ENCODE measurements around the gene RND3.

Gene RND3

DNA sequence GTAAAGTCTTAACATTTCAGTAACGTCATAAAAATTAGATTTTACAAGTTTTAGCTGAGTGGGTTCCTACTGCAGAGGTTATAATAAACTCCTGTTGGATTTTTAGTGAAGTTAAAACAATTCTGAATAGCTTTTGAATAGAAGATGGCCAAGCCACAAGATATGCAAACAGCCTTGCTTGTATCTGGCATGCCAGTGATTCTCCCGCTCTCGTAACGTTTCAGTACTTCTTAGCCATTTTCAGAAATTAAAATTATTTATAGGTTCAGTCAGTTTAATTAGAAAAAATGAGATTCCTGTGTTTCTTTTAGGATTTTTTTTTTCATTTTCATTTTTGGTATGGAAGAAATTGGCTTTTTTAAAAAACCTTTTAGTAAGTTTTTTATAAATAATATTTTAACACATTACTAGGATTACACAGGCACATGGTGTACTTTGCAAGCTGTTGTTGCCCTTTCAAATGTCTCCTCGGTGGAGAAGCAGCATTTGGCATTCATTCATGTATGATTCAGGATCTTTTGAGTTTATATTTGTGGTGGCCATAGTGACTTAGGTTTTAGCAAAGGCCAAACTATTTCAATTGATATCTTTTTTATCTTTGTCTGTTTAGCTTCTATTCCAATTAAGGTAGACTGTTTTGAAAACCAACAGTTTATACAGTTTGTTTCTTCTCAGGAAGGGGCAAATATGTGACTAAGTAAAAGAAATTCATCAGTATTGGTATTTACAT is 30.6 kb upstream of the RND3 start:
- no peak overlapping the region for H3K18ac ChIP-seq (ENCODE audit: low read length)
- no peaks in the 10 kb centered on the region for H3K9me3 ChIP-seq (ENCODE audit: insufficient read depth, low read depth, low read length)
- WGBS (ENCODE audit: extremely low coverage, insufficient coverage, insufficient read length), result no CpG with 5 or more reads among the region's 5 CpGs
- no peak overlapping the region for H3K27ac ChIP-seq (ENCODE audit: low read depth, low read length)
- no peak overlapping the region for H3K14ac ChIP-seq (ENCODE audit: low read length)
- DNase-seq, result no peak
- no peak overlapping the region for H4K91ac ChIP-seq (ENCODE audit: low read depth, low read length)
- H2AFZ ChIP-seq (ENCODE audit: insufficient read depth, low read length, poor library complexity), result no peak overlapping the region
- H3K79me1 ChIP-seq (ENCODE audit: low read length), result no peaks in the 10 kb centered on the region
- no peak overlapping the region for H2BK120ac ChIP-seq (ENCODE audit: insufficient read depth, low read length, poor library complexity)
- peaks cover 0 to 3% of the 10 kb centered on the region in 2 experiments for H3K4me1 ChIP-seq (ENCODE audit: control insufficient read depth in 1 of 2, insufficient read depth in 2 of 2, low read length in 2 of 2)
- no peak overlapping the region for H2BK12ac ChIP-seq (ENCODE audit: low read length)
- no peak overlapping the region for H4K8ac ChIP-seq (ENCODE audit: low read depth, low read length)
- no peaks in the 10 kb centered on the region for H3K27me3 ChIP-seq (ENCODE audit: insufficient read depth, low read length)
- no peaks in the 10 kb centered on the region for H3K36me3 ChIP-seq (ENCODE audit: control insufficient read depth in 1 of 2, insufficient read depth in 2 of 2, low read length in 2 of 2)
- H3K4me3 ChIP-seq (ENCODE audit: low read depth, low read length), result no peak overlapping the region
- no peaks in the 10 kb centered on the region for H3K79me2 ChIP-seq (ENCODE audit: control insufficient read depth, insufficient read depth, low read length, poor library complexity)
- H3K23ac ChIP-seq (ENCODE audit: low read length), result no peak overlapping the region
- no peak overlapping the region for H3K4ac ChIP-seq (ENCODE audit: low read depth, low read length)
- H3K4me2 ChIP-seq (ENCODE audit: low read length), result no peak overlapping the region
- H3K9ac ChIP-seq (ENCODE audit: low read length), result no peak overlapping the region
- H2BK5ac ChIP-seq (ENCODE audit: low read depth, low read length, poor library complexity), result no peak overlapping the region
- H4K12ac ChIP-seq (ENCODE audit: low read depth, low read length), result no peak overlapping the region
- no peak overlapping the region for H2AK5ac ChIP-seq (ENCODE audit: low read length)

DNA sequence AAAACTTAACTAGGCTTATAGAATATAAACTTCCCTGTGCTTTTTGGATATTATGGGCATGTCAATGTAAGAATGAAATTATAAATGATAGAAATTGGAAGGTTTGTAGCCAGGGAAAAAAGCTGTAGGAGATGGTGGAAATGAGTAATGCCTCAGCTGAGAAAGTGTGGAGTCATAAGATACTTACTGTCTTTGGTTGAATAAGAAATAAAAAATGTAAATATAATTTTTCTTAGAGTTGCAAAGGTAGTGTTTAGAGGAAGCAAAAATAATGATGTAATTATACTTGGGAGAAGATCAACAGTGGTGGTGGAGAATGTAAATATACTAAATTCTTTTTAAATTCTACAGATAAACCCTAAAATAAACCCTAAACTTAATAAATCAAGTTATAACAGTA is 26.2 kb upstream of the RND3 start:
- Histone ChIP-seq H3K18ac (ENCODE audit: low read length) (no peak overlapping the region), H3K27ac (ENCODE audit: low read depth, low read length) (no peak overlapping the region), H3K9ac (ENCODE audit: low read length) (no peak overlapping the region), H3K27me3 (ENCODE audit: insufficient read depth, low read length) (no peaks in the 10 kb centered on the region), H3K23ac (ENCODE audit: low read length) (no peak overlapping the region), H2AK5ac (ENCODE audit: low read length) (no peak overlapping the region), H3K4me1 (ENCODE audit: control insufficient read depth in 1 of 2, insufficient read depth in 2 of 2, low read length in 2 of 2) (no peaks in the 10 kb centered on the region), H3K36me3 (ENCODE audit: control insufficient read depth in 1 of 2, insufficient read depth in 2 of 2, low read length in 2 of 2) (no peaks in the 10 kb centered on the region), H3K79me1 (ENCODE audit: low read length) (no peaks in the 10 kb centered on the region), H3K79me2 (ENCODE audit: control insufficient read depth, insufficient read depth, low read length, poor library complexity) (no peaks in the 10 kb centered on the region), H2BK5ac (ENCODE audit: low read depth, low read length, poor library complexity) (no peak overlapping the region), H2BK12ac (ENCODE audit: low read length) (no peak overlapping the region), H4K8ac (ENCODE audit: low read depth, low read length) (no peak overlapping the region), H3K9me3 (ENCODE audit: insufficient read depth, low read depth, low read length) (no peaks in the 10 kb centered on the region), H3K14ac (ENCODE audit: low read length) (no peak overlapping the region), H4K91ac (ENCODE audit: low read depth, low read length) (no peak overlapping the region), H4K12ac (ENCODE audit: low read depth, low read length) (no peak overlapping the region), H3K4me2 (ENCODE audit: low read length) (no peak overlapping the region), H3K4ac (ENCODE audit: low read depth, low read length) (no peak overlapping the region), H3K4me3 (ENCODE audit: low read depth, low read length) (no peak overlapping the region), H2AFZ (ENCODE audit: insufficient read depth, low read length, poor library complexity) (no peak overlapping the region), H2BK120ac (ENCODE audit: insufficient read depth, low read length, poor library complexity) (no peak overlapping the region)
- no peak for DNase-seq

DNA sequence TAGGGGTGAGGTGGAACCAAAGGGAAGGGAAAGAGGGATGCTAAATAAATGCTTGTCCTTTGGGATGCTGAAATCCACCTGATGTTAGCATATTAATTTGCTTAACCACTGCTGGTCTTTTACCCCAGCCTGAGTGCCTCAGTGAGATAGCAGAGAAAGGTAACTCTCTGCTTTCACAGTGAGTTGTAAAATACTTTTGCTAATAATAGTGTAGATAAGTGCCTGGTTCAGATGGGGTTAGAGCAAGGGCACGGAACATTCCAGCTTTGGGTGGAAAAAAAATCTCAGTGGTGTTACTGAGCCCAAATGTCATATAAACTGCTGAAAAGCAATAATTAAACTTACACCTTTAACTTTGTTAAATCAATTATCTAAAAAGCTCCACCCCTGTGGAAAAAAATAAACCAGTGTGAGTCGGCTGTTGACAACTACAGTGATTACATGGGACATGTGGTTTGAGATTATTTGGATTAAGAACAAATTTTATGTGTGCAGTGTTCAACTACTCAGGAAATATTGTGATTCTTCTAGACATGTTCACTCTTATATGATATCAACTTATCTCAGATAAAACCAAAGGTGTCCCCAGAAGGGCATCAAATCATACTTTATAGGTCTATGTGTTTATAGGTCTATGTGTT is 21.1 kb upstream of the RND3 start:
- H2BK5ac ChIP-seq (ENCODE audit: low read depth, low read length, poor library complexity), result no peak overlapping the region
- H3K79me2 ChIP-seq (ENCODE audit: control insufficient read depth, insufficient read depth, low read length, poor library complexity), result no peaks in the 10 kb centered on the region
- no peak overlapping the region for H3K4ac ChIP-seq (ENCODE audit: low read depth, low read length)
- no peak overlapping the region for H2AFZ ChIP-seq (ENCODE audit: insufficient read depth, low read length, poor library complexity)
- no peak overlapping the region for H4K91ac ChIP-seq (ENCODE audit: low read depth, low read length)
- H3K9ac ChIP-seq (ENCODE audit: low read length), result no peak overlapping the region
- no peak overlapping the region for H3K4me2 ChIP-seq (ENCODE audit: low read length)
- no peak for DNase-seq
- no peak overlapping the region for H2BK12ac ChIP-seq (ENCODE audit: low read length)
- no peak overlapping the region for H4K8ac ChIP-seq (ENCODE audit: low read depth, low read length)
- no peak overlapping the region for H3K23ac ChIP-seq (ENCODE audit: low read length)
- H3K79me1 ChIP-seq (ENCODE audit: low read length), result no peaks in the 10 kb centered on the region
- no peak overlapping the region for H2AK5ac ChIP-seq (ENCODE audit: low read length)
- no peaks in the 10 kb centered on the region for H3K9me3 ChIP-seq (ENCODE audit: insufficient read depth, low read depth, low read length)
- H3K27ac ChIP-seq (ENCODE audit: low read depth, low read length), result no peak overlapping the region
- H4K12ac ChIP-seq (ENCODE audit: low read depth, low read length), result no peak overlapping the region
- no peaks in the 10 kb centered on the region for H3K27me3 ChIP-seq (ENCODE audit: insufficient read depth, low read length)
- no peaks in the 10 kb centered on the region for H3K36me3 ChIP-seq (ENCODE audit: control insufficient read depth in 1 of 2, insufficient read depth in 2 of 2, low read length in 2 of 2)
- no peak overlapping the region for H3K14ac ChIP-seq (ENCODE audit: low read length)
- no peak overlapping the region for H3K4me3 ChIP-seq (ENCODE audit: low read depth, low read length)
- WGBS (ENCODE audit: extremely low coverage, insufficient coverage, insufficient read length), result no CpG with 5 or more reads among the region's 2 CpGs
- H3K18ac ChIP-seq (ENCODE audit: low read length), result no peak overlapping the region
- H2BK120ac ChIP-seq (ENCODE audit: insufficient read depth, low read length, poor library complexity), result no peak overlapping the region
- no peaks in the 10 kb centered on the region for H3K4me1 ChIP-seq (ENCODE audit: control insufficient read depth in 1 of 2, insufficient read depth in 2 of 2, low read length in 2 of 2)

DNA sequence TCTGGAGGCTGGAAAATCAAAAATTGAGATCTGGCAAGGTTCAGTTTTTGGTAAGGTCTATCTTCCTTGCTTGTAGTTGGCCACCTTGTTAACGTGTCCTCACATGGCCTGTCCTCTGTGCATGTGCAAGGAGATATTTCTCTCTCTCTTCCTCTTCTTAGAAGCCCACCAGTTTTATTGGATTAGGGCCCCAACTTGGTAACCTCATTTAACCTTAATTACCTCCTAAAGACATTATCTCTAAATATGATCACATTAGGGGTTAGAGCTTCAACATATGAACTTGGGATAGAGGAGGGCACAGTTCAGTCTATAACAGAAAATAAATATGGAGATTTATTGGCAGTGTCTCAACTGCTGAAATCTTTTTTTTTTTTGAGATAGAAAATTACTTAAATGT is 19.6 kb upstream of the RND3 start:
- H4K91ac ChIP-seq (ENCODE audit: low read depth, low read length), result no peak overlapping the region

More for the DNA sequence above, 19.6 kb upstream of the RND3 start:
- Histone ChIP-seq H2AFZ (ENCODE audit: insufficient read depth, low read length, poor library complexity) (no peak overlapping the region), H3K79me2 (ENCODE audit: control insufficient read depth, insufficient read depth, low read length, poor library complexity) (no peaks in the 10 kb centered on the region), H3K18ac (ENCODE audit: low read length) (no peak overlapping the region), H3K4me1 (ENCODE audit: control insufficient read depth in 1 of 2, insufficient read depth in 2 of 2, low read length in 2 of 2) (no peaks in the 10 kb centered on the region), H2AK5ac (ENCODE audit: low read length) (no peak overlapping the region), H3K4me3 (ENCODE audit: low read depth, low read length) (no peak overlapping the region), H3K9me3 (ENCODE audit: insufficient read depth, low read depth, low read length) (no peaks in the 10 kb centered on the region), H3K9ac (ENCODE audit: low read length) (no peak overlapping the region), H2BK5ac (ENCODE audit: low read depth, low read length, poor library complexity) (no peak overlapping the region), H2BK12ac (ENCODE audit: low read length) (no peak overlapping the region), H3K36me3 (ENCODE audit: control insufficient read depth in 1 of 2, insufficient read depth in 2 of 2, low read length in 2 of 2) (no peaks in the 10 kb centered on the region), H3K14ac (ENCODE audit: low read length) (no peak overlapping the region), H3K27me3 (ENCODE audit: insufficient read depth, low read length) (no peaks in the 10 kb centered on the region), H2BK120ac (ENCODE audit: insufficient read depth, low read length, poor library complexity) (no peak overlapping the region), H4K12ac (ENCODE audit: low read depth, low read length) (no peak overlapping the region), H3K23ac (ENCODE audit: low read length) (no peak overlapping the region), H3K4ac (ENCODE audit: low read depth, low read length) (no peak overlapping the region), H4K8ac (ENCODE audit: low read depth, low read length) (no peak overlapping the region), H3K27ac (ENCODE audit: low read depth, low read length) (no peak overlapping the region), H3K79me1 (ENCODE audit: low read length) (no peaks in the 10 kb centered on the region), H3K4me2 (ENCODE audit: low read length) (no peak overlapping the region)
- no CpG with 5 or more reads among the region's 1 CpG for WGBS (ENCODE audit: extremely low coverage, insufficient coverage, insufficient read length)
- no peak for DNase-seq
